ENCODE measurements around the gene YWHAH. TPM values are rescaled to one million over a fixed set of nuclear protein-coding genes. Genes with fewer than 3 reads are reported as not detected.

Gene YWHAH
- total and polyA plus RNA-seq, 8 donors, result 40.2 to 106 (median 48.0) TPM

GRCh38 chr22:31898926-31899325 is 45.4 kb upstream of the YWHAH start:
- no peak for FAIRE-seq
- H3K27me3 ChIP-seq, result no peaks in the 10 kb centered on the region

GRCh38 chr22:31899669-31900068 is 44.7 kb upstream of the YWHAH start:
- Histone ChIP-seq H3K27ac (no peak overlapping the region), H3K27me3 (no peaks in the 10 kb centered on the region), H3K9me3 (no peaks in the 10 kb centered on the region), H3K36me3 (no peaks in the 10 kb centered on the region), H3K4me1 (no peaks in the 10 kb centered on the region), H3K4me3 (no peak overlapping the region)
- intact Hi-C loops (cut with DNase I), result no loop called here
- TF ChIP-seq, protein P1, sequence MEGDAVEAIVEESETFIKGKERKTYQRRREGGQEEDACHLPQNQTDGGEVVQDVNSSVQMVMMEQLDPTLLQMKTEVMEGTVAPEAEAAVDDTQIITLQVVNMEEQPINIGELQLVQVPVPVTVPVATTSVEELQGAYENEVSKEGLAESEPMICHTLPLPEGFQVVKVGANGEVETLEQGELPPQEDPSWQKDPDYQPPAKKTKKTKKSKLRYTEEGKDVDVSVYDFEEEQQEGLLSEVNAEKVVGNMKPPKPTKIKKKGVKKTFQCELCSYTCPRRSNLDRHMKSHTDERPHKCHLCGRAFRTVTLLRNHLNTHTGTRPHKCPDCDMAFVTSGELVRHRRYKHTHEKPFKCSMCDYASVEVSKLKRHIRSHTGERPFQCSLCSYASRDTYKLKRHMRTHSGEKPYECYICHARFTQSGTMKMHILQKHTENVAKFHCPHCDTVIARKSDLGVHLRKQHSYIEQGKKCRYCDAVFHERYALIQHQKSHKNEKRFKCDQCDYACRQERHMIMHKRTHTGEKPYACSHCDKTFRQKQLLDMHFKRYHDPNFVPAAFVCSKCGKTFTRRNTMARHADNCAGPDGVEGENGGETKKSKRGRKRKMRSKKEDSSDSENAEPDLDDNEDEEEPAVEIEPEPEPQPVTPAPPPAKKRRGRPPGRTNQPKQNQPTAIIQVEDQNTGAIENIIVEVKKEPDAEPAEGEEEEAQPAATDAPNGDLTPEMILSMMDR (IDR thresholded peaks at IDR 0.05), result no peak
- FAIRE-seq (no peak), ATAC-seq (no peak), DNase-seq (no peak)
- WGBS, 2 donors, result 90% methylated on average over 4 of the region's 4 CpGs

More at GRCh38 chr22:31898926-31899325, 45.4 kb upstream of the YWHAH start:
- DNase-seq, result no peak
- intact Hi-C loops (cut with DNase I), result no loop called here
- TF ChIP-seq, protein P1 (IDR thresholded peaks at IDR 0.05), result no peak
- 90 to 94% methylated on average over 2 of the region's 2 CpGs for WGBS, 2 donors
- Histone ChIP-seq H3K9me3 (no peaks in the 10 kb centered on the region), H3K36me3 (no peaks in the 10 kb centered on the region), H3K4me3 (no peak overlapping the region), H3K27ac (no peak overlapping the region), H3K4me1 (no peaks in the 10 kb centered on the region)
- no peak for ATAC-seq

GRCh38 chr22:31901388-31902137 is 42.8 kb upstream of the YWHAH start:
- Histone ChIP-seq H3K9me3 (no peaks in the 10 kb centered on the region), H3K36me3 (no peaks in the 10 kb centered on the region), H3K27ac (no peak overlapping the region), H3K27me3 (no peaks in the 10 kb centered on the region), H3K4me1 (no peaks in the 10 kb centered on the region), H3K4me3 (no peak overlapping the region)
- TF ChIP-seq, protein P1 (IDR thresholded peaks at IDR 0.05), result no peak
- ATAC-seq (no peak), DNase-seq (no peak), FAIRE-seq (no peak)
- intact Hi-C loops (cut with DNase I), result no loop called here
- 79 to 86% methylated on average over 6 of the region's 6 CpGs for WGBS, 2 donors

DNA sequence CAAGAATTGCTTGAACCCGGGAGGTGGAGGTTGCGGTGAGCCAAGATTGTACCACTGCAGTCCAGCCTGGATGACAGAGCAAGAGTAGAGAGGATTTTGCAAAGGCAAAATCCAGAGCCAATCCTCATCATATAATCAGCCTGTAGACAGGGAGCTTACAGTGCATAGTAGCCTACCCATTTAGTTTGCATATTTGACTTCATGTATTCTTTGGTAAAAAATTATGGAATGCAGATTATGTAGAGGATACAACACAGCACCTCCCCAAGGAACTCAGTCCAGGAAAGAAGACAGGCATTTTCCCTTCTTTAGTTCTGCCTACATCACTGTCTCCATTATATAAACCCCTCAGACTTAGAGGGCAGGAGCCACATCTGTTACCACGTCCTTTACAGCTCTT is 39.7 kb upstream of the YWHAH start:
- 95 to 98% methylated on average over 3 of the region's 3 CpGs for WGBS, 2 donors
- intact Hi-C loops (cut with DNase I), result no loop called here
- no peak for ATAC-seq
- H3K9me3 ChIP-seq, result no peaks in the 10 kb centered on the region
- no peaks in the 10 kb centered on the region for H3K36me3 ChIP-seq
- FAIRE-seq, result no peak
- no peak for DNase-seq
- no peak overlapping the region for H3K4me3 ChIP-seq
- no peaks in the 10 kb centered on the region for H3K4me1 ChIP-seq
- no peak overlapping the region for H3K27ac ChIP-seq
- H3K27me3 ChIP-seq, result no peaks in the 10 kb centered on the region
- TF ChIP-seq, protein P1 (IDR thresholded peaks at IDR 0.05), result no peak

- no peaks in the 10 kb centered on the region for H3K27me3 ChIP-seq
- DNase-seq (no peak), ATAC-seq (no peak), FAIRE-seq (no peak)
- intact Hi-C loops (cut with DNase I), result no loop called here
- no peak overlapping the region for H3K4me3 ChIP-seq
- H3K27ac ChIP-seq, result no peak overlapping the region
- no peaks in the 10 kb centered on the region for H3K36me3 ChIP-seq
- H3K9me3 ChIP-seq, result no peaks in the 10 kb centered on the region
- H3K4me1 ChIP-seq, result no peaks in the 10 kb centered on the region
- TF ChIP-seq, protein P1 (IDR thresholded peaks at IDR 0.05), result no peak
- 93 to 94% methylated on average over 10 of the region's 10 CpGs for WGBS, 2 donors
Measured at GRCh38 chr22:31905356-31905755, 39.0 kb upstream of the YWHAH start.
